Cardiac muscle cell (in vitro differentiated cells and primary cell): Measurements from ENCODE around the gene ZNF521. TPM values are rescaled to one million over a fixed set of nuclear protein-coding genes. Genes with fewer than 3 reads are reported as not detected.
A peak's percentile ranks its signal among the peaks of the same experiment; 100 is the strongest.

ENCODE experiments used
- DNase-seq, 2 donors: peaks; one replicate each; pipeline versions ENCODE4 v3.0.0 to v3.0.0-alpha.2; 2010 to 2017; ENCODE audit warnings: low read depth in 1 of 2, low spot score in 1 of 2
- H3K27ac ChIP-seq: fragments of 200-600 bp; sonication (generic); 2 replicates; pipeline ENCODE4 v1.5.1; 2016
- H3K27me3 ChIP-seq: fragments of 200-600 bp; sonication (generic); 2 replicates; pipeline ENCODE4 v1.6.0; 2016; ENCODE audit warnings: control low read depth
- H3K36me3 ChIP-seq: fragments of 200-600 bp; sonication (generic); 2 replicates; pipeline ENCODE4 v1.5.1; 2016; ENCODE audit warnings: control low read depth
- H3K4me1 ChIP-seq: fragments of 200-600 bp; sonication (generic); 2 replicates; pipeline ENCODE4 v1.8.1; 2017; ENCODE audit warnings: low read depth, mild to moderate bottlenecking, mixed run types
- H3K4me3 ChIP-seq: fragments of 200-600 bp; sonication (generic); 2 replicates; pipeline ENCODE4 v1.5.1; 2016; ENCODE audit warnings: mild to moderate bottlenecking
- H3K9me3 ChIP-seq: fragments of 200-600 bp; sonication (generic); 2 replicates; pipeline ENCODE4 v1.5.1; 2017; ENCODE audit warnings: low read depth, mild to moderate bottlenecking, control low read depth
- polyA plus RNA-seq: library from polyadenylated mRNA; unstranded; fragments of >200 nt; fragmentation: Nextera tagmentation; extraction: Ambion mirVana; gene quantifications from 2 replicates; pipeline ENCODE4 v1.2.1, GENCODE V29; 2016
- total RNA-seq: library from RNA; depleted of rRNA; stranded (reverse); fragments of >200 nt; gene quantifications from 2 replicates; pipeline ENCODE4 v1.2.3, GENCODE V29; 2016
- TF ChIP-seq, protein P1 (sequence below): IDR thresholded peaks from 2 replicates; pipeline ENCODE4 v1.5.1; 2012; ENCODE audit warnings: low read depth, mild to moderate bottlenecking, low read length

ZNF521 gene
- total and polyA plus RNA-seq, 2 experiments from 2014 or later, result 34.2 to 442 TPM

GRCh38 chr18:25136416-25137196, 215.4 kb downstream of the ZNF521 start:
- Histone ChIP-seq H3K36me3 (no peaks in the 10 kb centered on the region), H3K9me3 (no peaks in the 10 kb centered on the region), H3K4me1 (peaks cover 37% of the 10 kb centered on the region), H3K27me3 (no peaks in the 10 kb centered on the region), H3K27ac (peak overlapping the region; percentile 91), H3K4me3 (no peak overlapping the region)
- TF ChIP-seq, protein P1, sequence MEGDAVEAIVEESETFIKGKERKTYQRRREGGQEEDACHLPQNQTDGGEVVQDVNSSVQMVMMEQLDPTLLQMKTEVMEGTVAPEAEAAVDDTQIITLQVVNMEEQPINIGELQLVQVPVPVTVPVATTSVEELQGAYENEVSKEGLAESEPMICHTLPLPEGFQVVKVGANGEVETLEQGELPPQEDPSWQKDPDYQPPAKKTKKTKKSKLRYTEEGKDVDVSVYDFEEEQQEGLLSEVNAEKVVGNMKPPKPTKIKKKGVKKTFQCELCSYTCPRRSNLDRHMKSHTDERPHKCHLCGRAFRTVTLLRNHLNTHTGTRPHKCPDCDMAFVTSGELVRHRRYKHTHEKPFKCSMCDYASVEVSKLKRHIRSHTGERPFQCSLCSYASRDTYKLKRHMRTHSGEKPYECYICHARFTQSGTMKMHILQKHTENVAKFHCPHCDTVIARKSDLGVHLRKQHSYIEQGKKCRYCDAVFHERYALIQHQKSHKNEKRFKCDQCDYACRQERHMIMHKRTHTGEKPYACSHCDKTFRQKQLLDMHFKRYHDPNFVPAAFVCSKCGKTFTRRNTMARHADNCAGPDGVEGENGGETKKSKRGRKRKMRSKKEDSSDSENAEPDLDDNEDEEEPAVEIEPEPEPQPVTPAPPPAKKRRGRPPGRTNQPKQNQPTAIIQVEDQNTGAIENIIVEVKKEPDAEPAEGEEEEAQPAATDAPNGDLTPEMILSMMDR, result no peak
- peak in 1 of 2 donors; percentile 21 for DNase-seq

- Histone ChIP-seq H3K36me3 (no peaks in the 10 kb centered on the region), H3K4me1 (peaks cover 37% of the 10 kb centered on the region), H3K27ac (peak overlapping the region; percentile 65), H3K9me3 (no peaks in the 10 kb centered on the region), H3K4me3 (no peak overlapping the region), H3K27me3 (no peaks in the 10 kb centered on the region)
- DNase-seq, result peak in 1 of 2 donors; percentile 47
- TF ChIP-seq, protein P1, result no peak
Measured at GRCh38 chr18:25134861-25135260, 217.1 kb downstream of the ZNF521 start.

GRCh38 chr18:25133879-25134278, 218.1 kb downstream of the ZNF521 start:
- Histone ChIP-seq H3K9me3 (no peaks in the 10 kb centered on the region), H3K36me3 (no peaks in the 10 kb centered on the region), H3K4me3 (no peak overlapping the region), H3K27ac (no peak overlapping the region), H3K27me3 (no peaks in the 10 kb centered on the region), H3K4me1 (peaks cover 37% of the 10 kb centered on the region)
- no peak for DNase-seq
- TF ChIP-seq, protein P1, result no peak

DNA sequence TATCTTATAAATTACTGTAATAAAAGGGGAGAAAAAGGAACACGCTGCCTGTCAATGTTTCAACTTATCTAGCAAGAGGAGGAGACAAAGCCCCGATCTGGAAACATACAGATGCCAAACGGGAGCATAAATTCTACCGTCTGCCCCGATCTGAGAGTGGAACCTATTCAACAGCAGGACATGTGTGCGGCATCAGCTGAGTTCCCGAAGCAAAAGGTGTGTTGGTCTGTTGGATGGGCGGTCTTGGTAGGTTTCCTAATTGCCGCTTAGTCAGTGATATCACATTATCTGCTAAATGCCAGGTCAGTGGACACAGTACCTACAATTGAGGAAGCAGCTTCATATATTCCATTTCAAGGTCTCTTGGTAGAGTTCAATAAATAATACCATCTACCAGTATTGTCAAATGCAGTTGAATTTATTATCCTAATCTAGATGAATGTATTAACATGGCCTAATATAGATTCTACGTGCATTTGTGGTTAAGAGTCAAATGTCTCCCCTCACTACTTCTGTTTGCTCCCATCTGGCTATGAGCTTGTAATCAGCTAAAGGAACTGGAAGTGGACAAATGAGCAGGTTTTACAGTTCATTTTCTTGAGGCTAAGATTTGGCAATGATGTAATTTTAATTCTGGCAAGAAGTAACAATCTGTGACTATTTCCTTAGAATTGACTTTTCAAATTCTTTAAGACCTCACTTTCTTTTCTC, 219.0 kb downstream of the ZNF521 start:
- TF ChIP-seq, protein P1, result no peak
- Histone ChIP-seq H3K4me1 (peaks cover 37% of the 10 kb centered on the region), H3K36me3 (no peaks in the 10 kb centered on the region), H3K27ac (no peak overlapping the region), H3K27me3 (no peaks in the 10 kb centered on the region), H3K9me3 (no peaks in the 10 kb centered on the region), H3K4me3 (no peak overlapping the region)
- DNase-seq, result no peak

DNA sequence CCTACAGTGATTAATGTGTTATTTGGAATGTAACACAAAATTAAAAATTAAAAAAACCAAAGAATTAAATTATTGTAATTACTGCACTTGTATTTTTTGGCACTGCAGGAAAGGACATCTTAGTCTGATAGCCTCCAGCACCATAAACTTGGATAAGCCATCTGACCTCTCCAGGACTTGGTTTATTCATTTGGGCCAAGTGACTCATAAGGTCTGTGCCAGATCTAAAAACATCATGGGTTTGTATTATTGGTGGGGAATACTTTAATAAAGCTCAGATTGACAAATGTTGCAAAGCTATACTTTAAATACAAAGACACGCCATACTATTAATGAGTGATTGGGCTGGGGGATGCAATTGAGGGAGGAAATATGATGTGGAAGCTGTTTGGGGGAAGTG, 225.2 kb downstream of the ZNF521 start:
- TF ChIP-seq, protein P1, result no peak
- no peaks in the 10 kb centered on the region for H3K27me3 ChIP-seq
- no peak for DNase-seq
- no peaks in the 10 kb centered on the region for H3K36me3 ChIP-seq
- H3K9me3 ChIP-seq, result no peaks in the 10 kb centered on the region
- no peak overlapping the region for H3K4me3 ChIP-seq
- no peak overlapping the region for H3K27ac ChIP-seq
- H3K4me1 ChIP-seq, result peaks cover 5% of the 10 kb centered on the region
